ENCODE results near the gene JCHAIN.
A peak's percentile ranks its signal among the peaks of the same experiment; 100 is the strongest.
"Not testable (repeated sequence)": the region's sequence is repeated elsewhere in the genome, so short reads cannot be mapped to it uniquely, and the experiment has no call there.

Gene JCHAIN

GRCh38 chr4:70666369-70666768, at the start of gene JCHAIN:
JCHAIN (minus strand) TSS chr4:70666508; CDS start chr4:70666490, 18 bp downstream.
- peak; percentile 22 for DNase-seq

- DNase-seq, result no peak
Measured at GRCh38 chr4:70715097-70715496, 48.8 kb upstream of the JCHAIN start.

- DNase-seq, result no peak
Measured at GRCh38 chr4:70714079-70714887, 48.0 kb upstream of the JCHAIN start.

- DNase-seq, result no peak
Measured at GRCh38 chr4:70713453-70714078, 47.3 kb upstream of the JCHAIN start.

GRCh38 chr4:70712604-70713452, 46.5 kb upstream of the JCHAIN start:
- DNase-seq, result no peak

- no peak for DNase-seq
Measured at GRCh38 chr4:70712150-70712549, 45.8 kb upstream of the JCHAIN start.

- DNase-seq, result no peak
Measured at GRCh38 chr4:70711599-70711998, 45.3 kb upstream of the JCHAIN start.

- DNase-seq, result no peak
Measured at GRCh38 chr4:70709611-70710205, 43.4 kb upstream of the JCHAIN start.

- peak; percentile 10 for DNase-seq
Measured at GRCh38 chr4:70706516-70706915, 40.2 kb upstream of the JCHAIN start.

GRCh38 chr4:70706044-70706461, 39.7 kb upstream of the JCHAIN start:
- no peak for DNase-seq

- DNase-seq, result peak; percentile 85
Measured at GRCh38 chr4:70705183-70706043, 39.1 kb upstream of the JCHAIN start.

GRCh38 chr4:70704931-70705182, 38.5 kb upstream of the JCHAIN start:
- DNase-seq, result no peak

- DNase-seq, result peak; percentile 77
Measured at GRCh38 chr4:70704215-70704930, 38.1 kb upstream of the JCHAIN start.

GRCh38 chr4:70703619-70704214, 37.4 kb upstream of the JCHAIN start:
- DNase-seq, result peak; percentile 51

- DNase-seq, result not testable (repeated sequence)
Measured at GRCh38 chr4:70702592-70702991, 36.3 kb upstream of the JCHAIN start.

GRCh38 chr4:70701271-70701670, 35.0 kb upstream of the JCHAIN start:
- no peak for DNase-seq

- DNase-seq, result no peak
Measured at GRCh38 chr4:70700712-70701111, 34.4 kb upstream of the JCHAIN start.

GRCh38 chr4:70698435-70698834, 32.1 kb upstream of the JCHAIN start:
- not testable (repeated sequence) for DNase-seq

- not testable (repeated sequence) for DNase-seq
Measured at GRCh38 chr4:70694633-70695032, 28.3 kb upstream of the JCHAIN start.

GRCh38 chr4:70691661-70692060, 25.4 kb upstream of the JCHAIN start:
- DNase-seq, result no peak

- peak; percentile 15 for DNase-seq
Measured at GRCh38 chr4:70688795-70689231, 22.5 kb upstream of the JCHAIN start.

Measured in EL (cell line).